NB4 (cell line): ENCODE measurements around the gene RGS10.

Source experiments
- CTCF ChIP-seq: IDR thresholded peaks from one replicate; pipeline ENCODE4 v1.5.1; 2012; ENCODE audit warnings: low read depth, low read length
- MAX ChIP-seq: IDR thresholded peaks from 2 replicates; pipeline ENCODE4 v1.6.1; 2011; ENCODE audit warnings: low read depth, low read length
- POLR2A ChIP-seq: IDR thresholded peaks from 2 replicates; pipeline ENCODE4 v1.6.1; 2011; ENCODE audit warnings: mild to moderate bottlenecking; ENCODE audit not compliant: insufficient read length; ENCODE audit errors: extremely low read depth

GRCh38 chr10:119465085-119465484 lies 77.4 kb downstream of the RGS10 start:
- TF ChIP-seq CTCF (no peak), POLR2A (no peak), MAX (no peak)
